HG03135 (cell line): ENCODE results near the gene ANO8.
A peak's percentile ranks its signal among the peaks of the same experiment; 100 is the strongest.
"Not testable (repeated sequence)": the region's sequence is repeated elsewhere in the genome, so short reads cannot be mapped to it uniquely, and the experiment has no call there.

Experiments used
- ATAC-seq: cut with Tn5 transposase; IDR thresholded peaks from one replicate; pipeline ENCODE4 v1.9.1; 2021; ENCODE audit warnings: mild to moderate bottlenecking, moderate library complexity; ENCODE audit not compliant: unreplicated experiment

The ANO8 gene, protein sequence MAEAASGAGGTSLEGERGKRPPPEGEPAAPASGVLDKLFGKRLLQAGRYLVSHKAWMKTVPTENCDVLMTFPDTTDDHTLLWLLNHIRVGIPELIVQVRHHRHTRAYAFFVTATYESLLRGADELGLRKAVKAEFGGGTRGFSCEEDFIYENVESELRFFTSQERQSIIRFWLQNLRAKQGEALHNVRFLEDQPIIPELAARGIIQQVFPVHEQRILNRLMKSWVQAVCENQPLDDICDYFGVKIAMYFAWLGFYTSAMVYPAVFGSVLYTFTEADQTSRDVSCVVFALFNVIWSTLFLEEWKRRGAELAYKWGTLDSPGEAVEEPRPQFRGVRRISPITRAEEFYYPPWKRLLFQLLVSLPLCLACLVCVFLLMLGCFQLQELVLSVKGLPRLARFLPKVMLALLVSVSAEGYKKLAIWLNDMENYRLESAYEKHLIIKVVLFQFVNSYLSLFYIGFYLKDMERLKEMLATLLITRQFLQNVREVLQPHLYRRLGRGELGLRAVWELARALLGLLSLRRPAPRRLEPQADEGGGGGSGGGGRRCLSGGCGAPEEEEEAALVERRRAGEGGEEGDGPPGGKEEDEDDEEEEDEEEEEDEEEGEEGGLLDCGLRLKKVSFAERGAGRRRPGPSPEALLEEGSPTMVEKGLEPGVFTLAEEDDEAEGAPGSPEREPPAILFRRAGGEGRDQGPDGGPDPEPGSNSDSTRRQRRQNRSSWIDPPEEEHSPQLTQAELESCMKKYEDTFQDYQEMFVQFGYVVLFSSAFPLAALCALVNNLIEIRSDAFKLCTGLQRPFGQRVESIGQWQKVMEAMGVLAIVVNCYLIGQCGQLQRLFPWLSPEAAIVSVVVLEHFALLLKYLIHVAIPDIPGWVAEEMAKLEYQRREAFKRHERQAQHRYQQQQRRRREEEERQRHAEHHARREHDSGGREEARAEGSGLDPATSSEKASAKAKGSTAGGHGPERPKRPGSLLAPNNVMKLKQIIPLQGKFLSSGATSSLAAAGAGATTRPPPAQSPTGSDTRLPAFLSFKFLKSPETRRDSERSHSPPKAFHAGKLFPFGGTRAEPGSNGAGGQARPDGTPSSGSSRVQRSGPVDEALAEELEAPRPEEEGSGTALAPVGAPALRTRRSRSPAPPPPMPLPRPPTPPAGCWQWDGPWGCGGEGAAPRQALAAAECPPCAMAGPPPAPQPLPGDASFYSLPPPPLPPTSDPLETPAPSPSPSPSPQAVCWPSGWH

DNA sequence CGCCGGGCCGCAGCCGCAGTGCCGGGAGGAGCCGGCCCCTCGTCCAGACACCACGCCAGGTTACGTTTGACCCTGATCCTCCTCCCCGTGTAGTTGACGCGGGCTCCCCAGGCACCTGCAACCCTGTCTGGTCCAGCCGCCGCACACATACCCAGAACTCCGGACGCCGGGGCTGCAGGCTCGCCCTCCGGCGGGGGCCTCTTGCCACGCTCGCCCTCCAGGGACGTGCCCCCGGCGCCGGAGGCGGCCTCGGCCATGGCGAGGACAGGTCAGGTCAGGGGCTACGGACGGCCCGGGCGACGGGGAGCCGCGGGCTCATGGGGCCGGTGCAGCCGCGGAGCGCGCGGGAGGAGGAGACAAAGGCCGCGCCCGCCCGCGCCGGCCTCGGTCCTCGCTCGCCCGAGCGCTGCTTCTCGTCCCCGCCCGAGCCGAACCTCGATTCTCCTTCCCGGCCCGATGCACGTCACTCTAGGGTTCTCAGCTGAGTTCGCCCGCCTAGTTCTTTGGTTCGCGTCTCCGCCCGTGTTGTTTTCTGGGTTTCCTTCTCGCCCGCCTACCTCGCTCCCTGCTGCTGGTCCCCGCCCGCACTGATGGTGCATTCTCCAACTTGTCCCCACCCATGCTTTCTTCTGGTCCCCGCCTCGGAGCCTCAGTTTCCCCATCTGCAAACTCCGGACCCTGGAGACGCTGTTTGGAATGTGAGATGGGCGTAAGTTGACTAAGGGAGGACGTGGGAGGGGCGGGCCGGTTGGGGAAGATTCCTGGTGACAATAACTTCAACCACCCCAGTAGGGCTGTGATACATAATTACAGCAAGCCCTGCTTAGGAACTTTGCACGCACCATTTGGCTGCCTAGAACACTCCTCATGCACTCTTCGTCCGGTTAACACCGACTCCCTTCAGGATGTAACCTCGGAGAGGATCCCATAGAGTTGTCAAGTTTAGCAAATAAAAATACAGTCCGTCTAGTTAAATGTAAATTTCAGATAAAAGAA is at the start of gene ANO8:
TSS of gene ANO8 (minus strand) at position 442 of the 996 bp plus-strand sequence. CDS start at position 257, 185 bp downstream.
- ATAC-seq = peak; percentile 44

DNA sequence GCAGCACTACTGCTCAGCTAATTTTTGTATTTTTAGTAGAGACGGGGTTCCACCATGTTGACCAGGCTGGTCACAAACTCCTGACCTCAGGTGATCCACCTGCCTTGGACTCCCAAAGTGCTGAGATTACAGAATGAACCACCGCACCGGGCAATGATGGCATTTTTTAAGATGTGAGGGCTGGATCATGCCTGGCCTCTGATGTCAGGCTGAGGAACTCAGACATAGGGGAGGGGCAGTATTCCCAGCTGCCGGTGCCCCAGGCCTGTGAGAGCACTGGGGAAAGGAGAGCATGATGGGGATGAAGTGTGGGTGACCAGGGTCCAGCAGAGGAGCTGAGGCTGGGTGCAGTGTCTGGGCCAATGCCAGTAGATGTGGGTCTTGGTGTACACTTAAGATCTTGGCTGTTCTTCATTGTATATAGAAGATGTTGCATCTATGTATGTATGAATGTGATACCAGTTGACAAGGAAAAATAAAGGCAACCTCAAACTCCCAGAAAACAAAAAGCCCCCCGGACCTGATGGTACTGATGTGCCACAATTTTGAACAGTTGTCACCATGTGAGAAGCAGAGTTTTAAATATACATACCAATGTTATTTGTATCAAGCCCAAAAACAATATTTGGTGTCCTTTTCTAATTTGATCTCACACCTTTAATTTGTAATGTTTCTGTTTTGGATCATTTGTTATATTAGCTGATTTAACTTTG is 45.9 kb upstream of the ANO8 start:
- ATAC-seq = no peak

DNA sequence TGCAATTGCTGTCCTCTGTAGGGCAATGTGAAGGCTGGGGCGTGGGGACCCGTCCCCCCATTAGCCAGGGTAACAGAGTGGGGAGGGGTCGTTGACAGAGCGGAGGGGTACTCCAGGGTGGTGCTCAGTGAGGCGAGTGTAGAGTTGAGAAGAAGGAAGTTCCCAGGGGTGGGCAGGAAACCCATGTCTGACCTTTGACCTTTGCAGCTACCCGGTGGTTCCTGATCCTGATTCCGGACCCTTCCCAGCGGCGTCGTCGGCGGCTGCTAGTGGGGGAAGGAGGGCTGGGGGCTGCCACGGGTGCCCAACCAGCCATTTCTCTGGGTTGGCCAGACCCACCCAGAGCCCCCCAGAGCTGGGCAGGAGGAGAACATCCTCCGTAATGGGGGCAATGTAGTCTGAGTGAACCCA is 44.6 kb upstream of the ANO8 start:
- ATAC-seq = no peak

DNA sequence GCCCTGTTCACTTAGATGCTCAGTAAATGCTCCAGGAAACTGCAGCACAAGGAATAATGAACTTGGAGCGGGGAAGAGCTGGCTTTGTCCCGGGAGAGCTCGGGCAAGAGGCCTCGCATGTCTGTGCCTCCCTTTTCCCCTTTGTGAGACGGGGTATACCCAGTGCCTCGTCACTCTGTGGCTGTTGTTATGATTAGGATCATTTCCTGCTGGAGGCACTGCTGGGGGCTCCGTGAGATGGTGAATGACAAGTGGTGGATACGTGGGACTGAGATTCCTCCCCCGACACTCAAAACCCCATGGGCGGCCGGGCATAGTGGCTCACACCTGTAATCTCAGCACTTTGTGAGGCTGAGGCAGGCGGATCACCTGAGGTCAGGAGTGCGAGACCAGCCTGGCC is 43.6 kb upstream of the ANO8 start:
- ATAC-seq = no peak

DNA sequence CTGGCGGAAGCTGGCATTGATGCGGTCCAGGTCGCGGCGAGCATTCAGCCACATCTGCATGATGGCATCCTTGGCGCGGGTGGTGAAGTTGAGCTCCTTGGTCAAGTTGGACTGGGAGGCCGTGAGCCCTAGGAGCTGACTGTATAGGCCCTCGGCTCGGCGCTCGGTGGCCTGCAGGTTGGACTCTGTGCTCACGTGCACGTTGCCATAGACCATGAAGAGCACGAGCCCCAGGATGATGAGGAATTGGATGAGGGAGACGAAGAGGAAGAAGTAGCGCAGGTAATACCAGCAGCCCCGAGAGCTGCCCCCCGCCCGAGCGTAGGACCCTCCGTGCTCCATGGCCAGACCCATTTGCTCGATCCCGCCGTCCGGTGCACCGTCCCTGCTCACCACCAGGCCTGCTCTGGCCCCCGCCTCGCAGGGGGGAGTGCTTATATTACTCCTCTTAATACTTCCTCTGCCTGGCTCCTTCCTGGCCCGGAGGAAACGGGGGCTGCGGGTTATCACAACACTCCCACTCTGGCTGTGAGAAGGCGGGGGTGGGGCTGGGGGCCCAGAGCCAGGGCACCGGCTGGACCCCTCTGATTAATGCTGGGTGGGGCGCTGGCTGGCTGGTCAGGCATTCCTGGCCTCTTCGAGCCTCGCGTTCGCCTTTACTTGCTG is 42.4 kb upstream of the ANO8 start, which contains the start of gene PLVAP:
TSS of gene PLVAP (minus strand) at position 408 of the 666 bp plus-strand sequence. CDS start at position 354, 54 bp downstream.
- ATAC-seq = no peak

DNA sequence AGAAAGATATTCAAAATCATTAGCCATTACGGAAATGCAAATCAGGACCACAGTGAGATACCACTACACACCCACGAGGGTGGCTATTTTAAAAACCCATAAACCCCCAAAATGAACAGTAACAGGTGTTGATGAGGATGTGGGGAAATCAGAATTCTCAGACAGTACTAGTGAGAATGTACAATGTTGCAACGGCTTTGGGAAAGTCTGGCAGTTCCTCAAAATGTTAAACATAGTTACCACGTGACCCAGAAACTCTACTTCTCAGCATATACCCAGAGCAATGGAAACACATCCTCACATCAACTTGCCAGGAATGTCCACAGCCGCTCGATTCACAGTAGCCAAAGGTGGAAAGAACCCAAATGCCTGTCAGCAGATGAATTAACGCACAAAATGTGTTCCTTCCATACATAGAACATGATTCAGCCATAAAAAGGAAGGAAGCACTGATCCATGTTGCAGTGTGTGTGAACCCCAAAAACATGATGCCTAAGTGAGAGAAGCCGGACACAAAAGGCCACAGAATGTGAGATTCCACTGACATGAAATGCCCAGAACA is 35.5 kb upstream of the ANO8 start:
- ATAC-seq = peak; percentile 76

DNA sequence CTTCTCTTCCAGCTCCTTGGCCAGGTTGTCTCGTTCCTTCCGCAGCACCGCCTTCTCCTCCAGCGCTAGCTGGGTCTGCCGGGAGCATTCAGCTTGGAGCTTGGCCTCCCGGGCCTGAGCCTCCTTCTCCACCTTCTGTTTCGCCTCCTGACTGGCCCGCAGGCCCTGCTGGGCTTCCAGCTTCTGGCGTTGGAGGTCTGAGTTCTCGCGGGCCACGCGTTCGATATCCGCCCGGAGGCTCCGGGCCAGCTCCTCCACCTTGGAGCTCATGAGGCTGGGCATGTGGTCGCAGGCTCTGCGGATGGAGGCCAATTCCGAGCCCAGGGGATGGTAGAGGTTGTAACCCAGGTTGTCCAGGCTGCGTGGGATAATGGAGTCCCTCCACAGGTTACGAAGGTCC is 30.7 kb upstream of the ANO8 start:
- ATAC-seq = no peak

DNA sequence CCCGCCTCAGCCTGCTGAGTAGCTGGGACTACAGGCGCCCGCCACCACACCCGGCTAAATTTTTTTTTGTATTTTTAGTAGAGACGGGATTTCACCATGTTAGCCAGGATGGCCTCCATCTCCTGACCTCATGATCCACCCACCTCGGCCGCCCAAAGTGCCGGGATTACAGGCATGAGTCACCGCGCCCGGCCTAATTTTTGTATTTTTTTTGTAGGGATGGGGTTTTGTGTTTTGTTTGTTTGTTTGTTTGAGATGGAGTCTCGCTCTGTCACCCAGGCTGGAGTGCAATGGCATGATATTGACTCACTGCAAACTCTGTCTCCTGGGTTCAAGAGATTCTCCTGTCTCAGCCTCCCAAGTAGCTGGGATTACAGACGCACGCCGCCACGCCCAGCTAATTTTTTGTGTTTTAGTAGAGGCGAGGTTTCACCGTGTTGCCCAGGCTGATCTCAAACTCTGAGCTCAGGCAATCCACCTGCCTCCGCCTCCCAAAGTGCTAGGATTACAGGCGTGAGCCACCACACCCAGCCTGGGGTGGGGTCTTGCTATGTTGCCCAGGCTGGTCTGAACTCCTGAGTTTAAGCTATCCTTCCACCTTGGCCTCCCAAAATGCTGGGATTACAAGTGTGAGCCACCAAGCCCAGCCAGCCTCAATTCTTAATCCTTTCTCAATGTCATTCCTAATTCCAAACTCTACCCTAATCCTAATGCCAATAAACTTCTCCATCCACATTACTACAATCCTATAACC is 29.4 kb upstream of the ANO8 start:
- ATAC-seq = not testable (repeated sequence)

DNA sequence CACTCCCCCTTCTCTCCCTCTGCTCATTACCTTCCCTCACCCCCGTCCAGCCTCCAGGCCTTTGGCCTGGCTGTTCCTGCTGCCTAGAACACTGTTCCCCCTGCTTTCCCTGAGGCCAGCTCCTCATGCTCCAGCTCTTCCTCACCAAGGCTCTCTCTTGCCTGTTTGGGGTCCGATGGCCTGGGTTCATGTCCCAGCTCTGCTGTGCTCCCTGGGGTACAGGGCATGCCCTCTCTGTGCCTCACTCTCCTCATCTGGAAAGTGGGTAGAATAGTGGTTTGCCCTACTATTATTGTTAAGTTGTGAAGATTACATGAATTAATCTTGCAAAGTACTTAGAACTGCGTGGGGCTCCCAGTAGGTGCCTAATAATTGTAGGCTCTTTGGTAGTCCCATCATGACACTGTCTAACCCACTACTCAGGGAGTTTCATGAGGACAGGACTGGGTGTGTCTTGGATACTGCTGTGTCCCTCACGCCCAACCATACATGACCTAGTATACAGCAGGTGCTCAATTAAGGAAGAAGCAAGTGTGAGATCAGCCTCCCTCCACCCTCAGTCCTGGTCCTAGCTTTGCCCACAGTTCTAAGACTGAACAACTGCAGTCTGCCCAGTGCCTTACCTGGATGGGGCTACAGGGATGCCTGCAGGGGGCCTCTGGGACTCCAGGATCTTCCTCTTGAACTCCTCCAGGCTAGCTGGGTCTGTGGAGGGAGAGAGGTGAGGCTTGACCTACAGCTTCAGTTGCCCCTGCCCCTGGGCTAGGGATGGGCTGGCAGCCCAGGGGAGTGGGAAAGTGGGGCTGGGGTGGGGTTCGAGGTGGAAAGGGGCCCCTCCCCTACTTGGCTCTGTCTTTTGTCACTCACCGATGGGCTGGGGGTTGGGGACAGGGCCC is 25.5 kb upstream of the ANO8 start:
- ATAC-seq = no peak

DNA sequence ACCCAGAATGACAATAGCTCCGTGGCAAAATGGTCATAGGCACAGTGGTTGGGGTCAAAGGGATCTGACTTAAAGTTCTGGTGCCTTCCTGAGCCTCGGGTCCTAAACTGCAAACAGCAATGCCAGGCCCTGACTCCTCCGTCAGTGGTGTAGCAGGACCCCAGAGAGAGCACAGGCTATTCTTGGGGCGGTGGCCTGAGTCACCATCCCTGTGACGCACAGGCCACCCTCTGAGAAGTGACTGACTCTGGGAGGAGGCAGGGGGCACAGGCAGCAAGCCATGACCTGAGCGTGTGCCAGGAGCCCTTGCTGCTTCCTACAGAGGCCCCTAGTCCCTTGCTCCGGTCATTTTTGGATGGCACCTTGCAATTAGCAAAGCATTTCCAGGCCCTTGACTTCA is 23.7 kb upstream of the ANO8 start:
- ATAC-seq = no peak

DNA sequence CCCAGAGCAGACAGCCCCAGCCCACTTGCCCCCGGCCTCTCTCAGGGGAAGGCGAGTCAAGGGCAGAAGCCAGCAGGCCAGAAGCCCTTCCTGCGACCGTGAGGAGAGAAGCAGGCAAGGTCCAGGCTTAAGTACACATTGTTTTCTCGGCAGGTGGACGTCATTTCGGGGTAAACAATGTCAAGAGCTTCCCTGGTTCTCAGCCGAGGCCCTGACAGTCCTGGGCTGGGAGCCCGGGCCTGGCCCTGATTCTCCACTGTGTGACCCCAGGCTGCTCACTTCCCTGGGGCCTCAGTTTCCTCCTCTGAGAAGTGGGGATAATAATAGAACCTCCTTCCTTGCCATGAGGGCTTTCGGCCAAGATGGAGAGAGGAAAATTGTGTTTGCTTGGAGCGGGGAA is 23.1 kb upstream of the ANO8 start:
- no peak for ATAC-seq

DNA sequence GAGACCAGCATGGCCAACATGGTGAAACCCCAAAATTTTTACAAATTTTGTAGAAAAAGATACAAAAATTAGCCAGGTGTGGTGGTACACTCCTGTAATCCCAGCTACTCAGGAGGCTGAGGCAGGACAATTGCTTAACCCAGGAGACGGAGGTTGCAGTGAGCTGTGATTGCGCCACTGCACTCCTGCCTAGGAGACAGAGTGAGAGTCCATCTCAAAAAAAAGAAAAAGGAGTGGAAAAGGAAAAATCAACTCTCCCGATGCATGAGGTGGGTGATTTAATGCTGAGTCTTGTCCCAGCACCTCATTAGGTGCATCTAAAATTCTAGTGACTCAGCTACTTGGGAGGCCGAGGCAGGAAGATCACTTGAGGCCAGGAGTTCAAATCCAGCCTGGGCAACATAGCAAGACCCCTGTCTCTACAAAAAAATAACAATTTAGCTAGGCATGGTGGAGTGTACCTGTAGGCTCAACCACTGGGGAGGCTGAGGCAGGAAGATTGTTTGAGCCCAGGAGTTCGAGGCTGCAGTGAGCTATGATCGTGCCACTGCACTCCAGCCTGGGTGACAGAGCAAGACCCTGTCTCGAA is 22.5 kb upstream of the ANO8 start:
- no peak for ATAC-seq

DNA sequence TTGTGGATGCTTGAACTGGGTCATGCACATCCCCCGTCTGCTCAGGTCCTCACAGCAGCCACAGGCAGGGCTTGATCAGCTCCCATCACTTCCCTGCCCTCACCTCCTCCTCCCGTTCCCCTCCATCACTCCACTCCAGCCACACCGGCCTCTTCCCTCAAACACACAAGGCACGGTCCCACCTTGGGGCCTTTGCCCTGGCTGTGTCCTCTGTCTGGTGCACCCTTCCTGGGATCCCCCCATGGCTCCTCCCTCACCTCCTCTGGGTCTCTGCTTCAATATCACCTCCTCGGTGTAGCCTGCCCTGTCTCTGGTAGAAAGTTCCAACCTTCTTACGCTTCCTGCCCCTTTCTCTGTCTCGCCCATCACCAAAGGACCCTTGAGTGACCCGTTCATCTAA is 18.7 kb upstream of the ANO8 start:
- no peak for ATAC-seq

DNA sequence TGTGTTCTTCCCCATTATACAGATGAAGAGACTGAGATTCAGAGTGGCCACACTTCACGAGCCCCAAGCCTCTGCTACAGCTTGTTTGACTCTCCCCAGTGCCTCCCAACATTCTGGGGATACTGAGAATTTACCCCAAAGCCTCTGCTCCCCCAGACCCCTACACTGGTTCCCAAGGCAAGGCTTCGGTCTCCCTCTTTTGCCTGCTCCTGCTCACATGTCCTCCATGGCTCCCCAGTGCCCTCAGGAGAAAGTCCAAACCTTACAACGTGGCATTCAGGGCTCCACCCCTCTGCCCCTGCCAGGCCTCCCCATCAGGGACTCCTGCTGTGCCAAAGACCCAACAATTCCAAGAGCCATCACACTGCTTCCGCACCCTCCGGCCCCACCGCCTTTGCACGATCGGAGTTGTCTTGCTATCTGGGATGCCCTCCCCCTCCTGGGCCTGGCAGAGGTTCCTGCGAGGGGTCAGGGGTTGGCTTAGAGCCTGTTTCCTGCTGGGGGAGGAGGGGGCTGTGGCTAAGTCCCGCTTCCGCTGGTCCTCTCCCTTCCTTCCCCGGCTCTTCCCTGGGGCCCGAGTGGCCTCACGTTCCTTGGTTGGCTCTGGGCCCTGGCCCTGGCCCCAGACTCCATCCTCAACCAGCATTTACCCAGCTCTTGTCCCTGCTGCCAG is 18.1 kb upstream of the ANO8 start:
- ATAC-seq = no peak

DNA sequence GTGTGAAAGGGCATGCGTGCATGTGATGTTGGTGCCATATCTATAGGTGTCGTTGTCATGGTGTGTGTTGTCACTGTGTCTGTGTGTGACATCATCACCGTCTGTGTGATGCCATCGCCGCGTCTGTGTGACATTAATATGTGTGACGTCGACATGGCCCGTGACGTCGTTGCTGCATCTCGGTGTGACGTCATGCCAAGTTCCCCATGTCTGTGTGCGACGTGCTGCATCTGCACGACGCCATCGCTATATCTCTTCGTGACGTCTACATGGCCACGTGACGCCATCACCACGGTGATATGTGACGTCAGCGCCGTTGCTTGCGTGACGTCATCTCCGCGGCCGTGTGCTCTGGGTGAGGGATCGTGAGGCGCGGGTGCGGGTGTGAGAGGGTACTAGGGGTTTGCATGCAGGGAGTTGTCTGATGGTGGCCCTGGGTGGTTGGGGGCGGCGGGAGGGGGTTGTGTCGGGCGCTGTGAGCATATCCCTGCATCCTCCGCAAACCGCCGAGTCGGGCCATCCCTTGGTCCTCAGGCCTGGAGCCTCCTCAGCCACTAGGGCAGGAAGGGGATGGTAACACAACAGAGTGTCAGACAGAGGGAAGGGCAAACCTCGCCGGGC is 17.3 kb upstream of the ANO8 start:
- ATAC-seq = no peak
